SH-SY5Y (cell line): ENCODE data around the gene PCIF1.

Experiments used
- GATA2 ChIP-seq: IDR thresholded peaks from 2 replicates; pipeline ENCODE4 v1.6.1; 2011; ENCODE audit warnings: mild to moderate bottlenecking, low read depth, low read length
- GATA3 ChIP-seq: IDR thresholded peaks from 2 replicates; pipeline ENCODE4 v1.6.1; 2011; ENCODE audit warnings: low read depth, mild to moderate bottlenecking, low read length, moderate library complexity

DNA sequence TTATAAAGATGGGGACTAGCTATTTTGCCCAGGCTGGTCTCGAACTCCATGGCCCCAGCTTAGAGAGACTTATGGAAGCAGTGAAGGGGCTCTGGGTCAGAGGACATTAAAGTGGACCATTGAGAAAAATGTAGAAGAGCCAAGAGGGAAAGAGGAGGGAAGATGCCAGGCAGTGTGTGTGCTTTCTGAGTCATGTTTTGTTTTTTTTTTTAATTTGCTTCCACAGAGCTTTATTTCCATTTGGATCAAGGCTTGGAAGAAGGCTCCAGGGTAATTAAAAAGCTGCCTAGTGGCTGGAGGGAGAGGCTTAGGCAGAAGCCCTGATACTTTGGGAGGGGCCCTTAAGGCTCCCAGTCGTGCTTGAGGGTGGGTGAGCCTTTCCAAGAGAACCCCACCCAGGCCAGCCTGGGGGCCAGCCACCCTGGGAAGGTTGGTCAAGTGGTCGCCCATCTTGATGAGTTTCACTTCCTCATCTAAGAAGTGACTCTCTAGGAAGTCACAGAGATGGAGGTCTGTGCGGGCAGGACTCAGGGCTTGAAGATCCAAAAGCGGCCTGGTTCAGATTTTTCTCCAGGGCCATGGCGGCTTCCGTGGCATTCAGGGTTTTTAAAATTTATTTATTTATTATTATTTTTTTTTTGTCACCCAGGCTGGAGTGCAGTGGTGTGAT is 40.5 kb downstream of the PCIF1 start:
- no peak for TF ChIP-seq GATA3
- no peak for TF ChIP-seq GATA2
